NCI-H1694 treated with DMSO at 0.1 percent for 48 hours (cell line): ENCODE results near the gene ADGRA3.
"Not testable (repeated sequence)": the region's sequence is repeated elsewhere in the genome, so short reads cannot be mapped to it uniquely, and the experiment has no call there.

Experiments used
- DNase-seq: peaks from one replicate; lab custom pipeline; 2025; lab: John Stamatoyannopoulos, UW

Gene ADGRA3

GRCh38 chr4:22478426-22478825, 37.4 kb downstream of the ADGRA3 start:
- no peak for DNase-seq

GRCh38 chr4:22477813-22478182, 38.1 kb downstream of the ADGRA3 start:
- no peak for DNase-seq

- DNase-seq, result no peak
These were observed 38.6 kb downstream of the ADGRA3 start for GRCh38 chr4:22477136-22477812.

- DNase-seq, result no peak
These were observed 39.9 kb downstream of the ADGRA3 start for GRCh38 chr4:22476011-22476410.

- not testable (repeated sequence) for DNase-seq
These were observed 40.6 kb downstream of the ADGRA3 start for GRCh38 chr4:22475311-22475646.

GRCh38 chr4:22474636-22475310, 41.1 kb downstream of the ADGRA3 start:
- no peak for DNase-seq

- no peak for DNase-seq
These were observed 42.6 kb downstream of the ADGRA3 start for GRCh38 chr4:22473268-22473667.

- DNase-seq, result no peak
These were observed 43.8 kb downstream of the ADGRA3 start for GRCh38 chr4:22471999-22472461.

- DNase-seq, result no peak
These were observed 44.4 kb downstream of the ADGRA3 start for GRCh38 chr4:22471419-22471818.

GRCh38 chr4:22466581-22466980, 49.3 kb downstream of the ADGRA3 start:
- no peak for DNase-seq

GRCh38 chr4:22465996-22466395, 49.9 kb downstream of the ADGRA3 start:
- DNase-seq, result no peak

- no peak for DNase-seq
These were observed 50.5 kb downstream of the ADGRA3 start for GRCh38 chr4:22465349-22465748.

- no peak for DNase-seq
These were observed 52.7 kb downstream of the ADGRA3 start for GRCh38 chr4:22463179-22463578.

- DNase-seq, result no peak
These were observed 53.2 kb downstream of the ADGRA3 start for GRCh38 chr4:22462688-22463087.

- DNase-seq, result no peak
These were observed 55.6 kb downstream of the ADGRA3 start for GRCh38 chr4:22460266-22460665.

- DNase-seq, result no peak
These were observed 57.8 kb downstream of the ADGRA3 start for GRCh38 chr4:22458098-22458497.

GRCh38 chr4:22457348-22457747, 58.5 kb downstream of the ADGRA3 start:
- no peak for DNase-seq

- DNase-seq, result no peak
These were observed 59.6 kb downstream of the ADGRA3 start for GRCh38 chr4:22456291-22456690.

- DNase-seq, result no peak
These were observed 60.9 kb downstream of the ADGRA3 start for GRCh38 chr4:22454955-22455354.

GRCh38 chr4:22454216-22454838, 61.5 kb downstream of the ADGRA3 start:
- DNase-seq, result no peak

- no peak for DNase-seq
These were observed 71.1 kb downstream of the ADGRA3 start for GRCh38 chr4:22444813-22445212.

GRCh38 chr4:22442956-22443355, 72.9 kb downstream of the ADGRA3 start:
- DNase-seq, result no peak

GRCh38 chr4:22440999-22441398, 74.9 kb downstream of the ADGRA3 start:
- DNase-seq, result no peak
